Upper lobe of left lung (tissue), 6 donors: ENCODE measurements around the gene NEU4. TPM values are rescaled to one million over a fixed set of nuclear protein-coding genes. Genes with fewer than 3 reads are reported as not detected.

Source experiments
- ATAC-seq, 2 donors: fragments of 200-7000 bp; cut with Tn5 transposase; one replicate each; pipeline ENCODE4 v1.9.1; 2022; ENCODE audit warnings: mild to moderate bottlenecking in 2 of 2, moderate library complexity in 2 of 2; ENCODE audit not compliant: low FRiP score in 2 of 2
- DNase-seq, 2 donors: peaks; one replicate each; pipeline ENCODE4 v3.0.0-alpha.2; 2019 to 2020
- H3K27ac ChIP-seq, 4 donors: fragments of 200-600 bp; sonication (generic); one replicate each; pipeline ENCODE4 v1.5.1; 2016 to 2019
- H3K27me3 ChIP-seq, 4 donors: fragments of 200-600 bp; sonication (generic); one replicate each; pipeline ENCODE4 v1.5.1; 2017 to 2019
- H3K36me3 ChIP-seq, 4 donors: fragments of 200-600 bp; sonication (generic); one replicate each; pipeline ENCODE4 v1.5.1; 2016 to 2019
- H3K4me1 ChIP-seq, 4 donors: fragments of 200-600 bp; sonication (generic); one replicate each; pipeline ENCODE4 v1.5.1; 2018 to 2019
- H3K4me3 ChIP-seq, 4 donors: fragments of 200-600 bp; sonication (generic); one replicate each; pipeline ENCODE4 v1.5.1; 2017 to 2019; ENCODE audit warnings: mild to moderate bottlenecking in 2 of 4, moderate library complexity in 1 of 4
- H3K9me3 ChIP-seq, 4 donors: fragments of 200-600 bp; sonication (generic); one replicate each; pipeline ENCODE4 v1.5.1; 2018 to 2019
- EP300 ChIP-seq, 4 donors: sonication (generic); formaldehyde crosslinking; IDR thresholded peaks; one replicate each; pipeline ENCODE4 v1.5.1; 2017; ENCODE audit warnings: antibody characterized with exemption in 4 of 4, control low read depth in 2 of 4
- POLR2A ChIP-seq, 4 donors: fragments of 450-650 bp; IDR thresholded peaks; one replicate each; pipeline ENCODE4 v1.5.1; 2016 to 2017; ENCODE audit warnings: antibody characterized with exemption in 4 of 4, mild to moderate bottlenecking in 2 of 4
- POLR2AphosphoS5 ChIP-seq, 2 donors: sonication (generic); formaldehyde crosslinking; IDR thresholded peaks; one replicate each; pipeline ENCODE4 v1.5.1; 2017; ENCODE audit warnings: antibody characterized with exemption in 2 of 2
- WGBS, 2 donors: methylation state at CpG; one replicate each; pipeline ENCODE4 v1.1.5; 2017 to 2018; 5-methylcytosine and 5-hydroxymethylcytosine counted together
- total RNA-seq, 6 donors: library from RNA; depleted of rRNA in 4 of 6; stranded (reverse); fragments of >200 nt in 4 of 6; gene quantifications; one replicate each; pipeline versions ENCODE4 v1.1.0 to v1.2.1, GENCODE V29; 2016 to 2021
- TF ChIP-seq, protein P1 (sequence below), 6 experiments: fragments of 450-650 bp in 4 of 6; fragments of 200-600 bp in 2 of 6; sonication (generic) in 2 of 6; IDR thresholded peaks; one replicate each; pipeline ENCODE4 v1.5.1; 2016 to 2019; ENCODE audit warnings: antibody characterized with exemption in 6 of 6
- donor health status: DM: no; HTN: no; CAD: no; lungs with moderate emphysema.
- donor health status: DM: no; HTN: yes; CAD: no; lungs with severe emphysema.

The NEU4 gene
- total RNA-seq, 6 donors from 2014 or later = 2.9 TPM; not detected in 5

GRCh38 chr2:241775223-241776177 lies 33.5 kb upstream of the NEU4 start:
- peaks cover 7 to 14% (median 9%) of the 10 kb centered on the region in 4 donors for H3K4me1 ChIP-seq
- TF ChIP-seq, protein P1, sequence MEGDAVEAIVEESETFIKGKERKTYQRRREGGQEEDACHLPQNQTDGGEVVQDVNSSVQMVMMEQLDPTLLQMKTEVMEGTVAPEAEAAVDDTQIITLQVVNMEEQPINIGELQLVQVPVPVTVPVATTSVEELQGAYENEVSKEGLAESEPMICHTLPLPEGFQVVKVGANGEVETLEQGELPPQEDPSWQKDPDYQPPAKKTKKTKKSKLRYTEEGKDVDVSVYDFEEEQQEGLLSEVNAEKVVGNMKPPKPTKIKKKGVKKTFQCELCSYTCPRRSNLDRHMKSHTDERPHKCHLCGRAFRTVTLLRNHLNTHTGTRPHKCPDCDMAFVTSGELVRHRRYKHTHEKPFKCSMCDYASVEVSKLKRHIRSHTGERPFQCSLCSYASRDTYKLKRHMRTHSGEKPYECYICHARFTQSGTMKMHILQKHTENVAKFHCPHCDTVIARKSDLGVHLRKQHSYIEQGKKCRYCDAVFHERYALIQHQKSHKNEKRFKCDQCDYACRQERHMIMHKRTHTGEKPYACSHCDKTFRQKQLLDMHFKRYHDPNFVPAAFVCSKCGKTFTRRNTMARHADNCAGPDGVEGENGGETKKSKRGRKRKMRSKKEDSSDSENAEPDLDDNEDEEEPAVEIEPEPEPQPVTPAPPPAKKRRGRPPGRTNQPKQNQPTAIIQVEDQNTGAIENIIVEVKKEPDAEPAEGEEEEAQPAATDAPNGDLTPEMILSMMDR (IDR thresholded peaks at IDR 0.05) = no peak
- TF ChIP-seq EP300 (IDR thresholded peaks at IDR 0.05) (no peak), POLR2AphosphoS5 (IDR thresholded peaks at IDR 0.05) (no peak), POLR2A (IDR thresholded peaks at IDR 0.05) (no peak)
- no peaks in the 10 kb centered on the region for H3K36me3 ChIP-seq
- WGBS, 2 donors = 76 to 81% methylated on average over 21 to 34 of the region's 34 CpGs
- DNase-seq (peak; percentile 15 to 61), ATAC-seq (no peak)
- H3K27ac ChIP-seq = no peak overlapping the region
- H3K9me3 ChIP-seq = peaks cover 0 to under 1% (median 0%) of the 10 kb centered on the region in 4 donors
- H3K27me3 ChIP-seq = peaks cover 0 to 2% (median 0%) of the 10 kb centered on the region in 4 donors
- no peak overlapping the region for H3K4me3 ChIP-seq

DNA sequence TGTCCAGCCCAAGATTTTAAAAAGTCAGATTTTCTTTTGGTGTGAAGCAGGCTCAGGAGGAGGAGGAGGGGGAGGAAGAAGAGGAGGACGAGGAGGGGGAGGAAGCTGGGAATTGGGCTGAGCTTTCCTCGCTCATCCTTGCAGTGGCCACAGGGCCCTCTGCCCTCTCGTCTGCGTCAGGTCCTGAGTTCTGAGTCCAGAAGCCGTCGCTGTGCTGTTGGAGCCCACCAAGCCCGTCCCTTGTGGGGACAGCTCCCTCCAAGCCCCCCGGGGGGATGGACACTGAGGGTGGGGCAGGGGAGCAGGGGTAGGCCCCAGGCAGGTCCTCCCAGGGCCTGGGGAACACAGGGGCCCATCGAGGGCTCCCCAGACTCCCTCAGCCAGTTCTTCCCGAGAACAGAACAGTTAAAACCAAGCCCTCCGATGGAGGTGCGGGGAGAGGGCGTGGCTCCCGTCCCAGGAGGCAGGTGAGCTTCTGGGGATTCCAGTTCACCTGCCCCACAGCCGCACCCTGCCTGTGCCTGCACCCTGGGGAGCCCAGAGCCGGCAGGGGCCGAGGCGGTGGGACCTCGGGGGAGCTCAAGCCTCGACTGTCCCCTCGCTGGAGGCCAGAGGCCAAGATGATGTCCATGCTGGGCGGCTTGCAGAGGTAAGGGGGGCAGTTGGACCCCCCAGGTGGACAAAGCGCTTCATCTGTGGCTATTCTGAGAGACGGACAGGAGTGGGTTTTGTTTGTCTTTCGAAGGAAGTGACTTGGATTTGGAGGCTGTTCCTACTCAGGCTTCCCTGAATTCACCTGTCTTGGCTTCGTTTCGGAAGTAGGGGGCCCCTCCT lies 32.4 kb upstream of the NEU4 start, which contains the start of gene GAL3ST2:
GAL3ST2 (plus strand) TSS at position 487 of the 834 bp plus-strand sequence; CDS start at position 621, 134 bp downstream.
- ATAC-seq = peak in 1 of 2 donors; percentile 13
- no peak within 1 kb of the TSS for H3K27ac ChIP-seq
- peaks cover 0 to 2% (median 0%) of the 10 kb centered on the region in 4 donors for H3K27me3 ChIP-seq
- peak in 1 of 2 donors; percentile 79 for DNase-seq
- H3K4me3 ChIP-seq = no peak within 1 kb of the TSS
- peaks cover 3 to 6% (median 4%) of the 10 kb centered on the region in 4 donors for H3K4me1 ChIP-seq
- WGBS, 2 donors = 77 to 82% methylated on average over 14 to 27 of the region's 27 CpGs
- no peak for TF ChIP-seq EP300 (IDR thresholded peaks at IDR 0.05)
- TF ChIP-seq POLR2A (IDR thresholded peaks at IDR 0.05) = no peak
- TF ChIP-seq, protein P1 (IDR thresholded peaks at IDR 0.05) = no peak
- TF ChIP-seq POLR2AphosphoS5 (IDR thresholded peaks at IDR 0.05) = no peak
- H3K9me3 ChIP-seq = peaks cover 0 to 6% (median 2%) of the 10 kb centered on the region in 4 donors
- H3K36me3 ChIP-seq = no peaks in the 10 kb centered on the region

DNA sequence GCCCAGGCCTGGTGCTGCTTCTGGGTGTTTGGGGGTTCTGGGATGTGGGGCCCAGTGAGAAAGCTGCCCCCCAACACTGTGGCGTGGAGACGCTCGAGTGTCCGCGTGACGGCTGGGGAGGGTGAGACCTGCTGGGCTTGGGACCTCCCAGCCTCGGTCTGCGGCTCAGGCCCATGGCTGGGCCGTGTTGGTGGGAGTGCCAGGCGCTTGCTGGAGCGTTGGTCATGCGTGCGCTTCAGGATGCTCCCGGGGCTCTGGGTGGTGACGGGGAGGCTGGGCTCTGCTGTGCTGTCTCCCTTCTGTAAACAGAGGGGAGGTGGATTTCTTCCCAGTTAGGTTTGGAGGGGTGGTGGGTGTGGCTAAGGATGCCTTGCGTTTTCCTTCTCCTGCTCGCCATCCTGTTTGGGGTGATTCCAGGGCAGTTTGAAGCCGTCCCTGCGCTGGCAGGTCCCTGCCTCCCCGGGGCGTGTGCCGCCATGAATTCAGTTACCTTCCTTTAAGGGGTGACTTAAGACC lies 31.8 kb upstream of the NEU4 start:
- Histone ChIP-seq H3K27ac (no peak overlapping the region), H3K27me3 (peaks cover 0 to 2% (median 0%) of the 10 kb centered on the region in 4 donors), H3K4me3 (no peak overlapping the region), H3K9me3 (peaks cover 0 to 6% (median 2%) of the 10 kb centered on the region in 4 donors), H3K4me1 (no peaks in the 10 kb centered on the region), H3K36me3 (no peaks in the 10 kb centered on the region)
- WGBS, 2 donors = 75 to 79% methylated on average over 15 to 18 of the region's 22 CpGs
- ATAC-seq (no peak), DNase-seq (peak; percentile 12 to 65)
- TF ChIP-seq, protein P1 (IDR thresholded peaks at IDR 0.05) = no peak
- no peak for TF ChIP-seq EP300 (IDR thresholded peaks at IDR 0.05)
- TF ChIP-seq POLR2A (IDR thresholded peaks at IDR 0.05) = no peak
- TF ChIP-seq POLR2AphosphoS5 (IDR thresholded peaks at IDR 0.05) = no peak

DNA sequence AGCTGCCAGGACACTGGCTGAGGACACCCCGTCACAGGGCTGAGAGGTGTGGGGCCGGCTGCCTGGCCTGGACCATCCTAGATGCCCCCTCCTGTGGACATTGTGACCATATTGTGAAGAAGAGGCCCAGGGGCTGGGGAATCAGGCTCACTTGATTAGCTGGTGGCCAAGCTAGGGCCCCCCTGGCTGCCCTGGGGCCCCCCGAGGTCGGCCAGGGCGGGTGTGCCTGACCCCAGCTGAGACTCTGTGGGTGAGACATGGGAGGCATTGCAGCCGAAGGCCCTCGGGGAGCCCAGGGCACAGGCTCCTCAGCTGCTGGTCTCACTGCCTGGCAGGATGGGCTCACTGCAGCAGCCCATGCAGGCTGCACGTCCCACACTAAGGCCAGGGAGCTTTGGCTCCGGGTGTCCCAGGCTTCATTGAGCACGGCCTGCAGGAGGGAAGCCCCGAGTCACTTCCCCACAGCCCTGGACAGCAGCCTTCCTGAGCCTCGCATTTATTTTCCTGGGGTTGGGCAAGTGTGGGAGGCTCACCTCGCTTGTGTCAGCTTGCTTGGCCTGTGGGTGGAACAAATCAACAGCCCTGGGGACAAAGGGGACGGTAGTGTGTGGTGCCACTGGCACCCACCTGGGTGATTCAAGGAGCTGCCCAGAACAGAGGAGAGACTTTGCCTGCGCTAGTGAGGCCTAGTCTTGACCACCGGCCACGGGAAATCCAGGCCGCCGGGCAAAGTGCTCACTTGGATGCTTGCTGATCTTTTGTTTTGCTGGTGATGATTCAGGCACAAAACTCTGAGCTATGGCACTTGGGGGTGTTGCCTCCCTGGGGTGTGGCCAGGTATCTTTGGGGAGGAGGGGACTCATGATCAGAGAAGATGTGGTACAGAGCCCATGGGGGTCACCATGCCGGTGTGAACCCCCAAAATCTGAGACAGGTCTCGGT lies 31.0 kb upstream of the NEU4 start:
- TF ChIP-seq POLR2A (IDR thresholded peaks at IDR 0.05) = no peak
- no peak for TF ChIP-seq POLR2AphosphoS5 (IDR thresholded peaks at IDR 0.05)
- TF ChIP-seq, protein P1 (IDR thresholded peaks at IDR 0.05) = no peak
- no peak for TF ChIP-seq EP300 (IDR thresholded peaks at IDR 0.05)
- Histone ChIP-seq H3K9me3 (peaks cover 0 to 6% (median 2%) of the 10 kb centered on the region in 4 donors), H3K4me3 (no peak overlapping the region), H3K36me3 (no peaks in the 10 kb centered on the region), H3K27ac (no peak overlapping the region), H3K27me3 (peaks cover 0 to 2% (median 0%) of the 10 kb centered on the region in 4 donors), H3K4me1 (no peaks in the 10 kb centered on the region)
- ATAC-seq = no peak
- WGBS, 2 donors = 76 to 95% methylated on average over 3 to 21 of the region's 21 CpGs
- peak; percentile 17 to 74 for DNase-seq
